ENCODE data around the gene NOL12.

The NOL12 gene

GRCh38 chr22:37741312-37741795, 55.2 kb downstream of the NOL12 start:
- DNase-seq (ENCODE audit: low read depth in 2 of 2, low spot score in 1 of 2), result no peak

GRCh38 chr22:37742376-37743171, 56.4 kb downstream of the NOL12 start:
- DNase-seq (ENCODE audit: low read depth in 2 of 2, low spot score in 1 of 2), result no peak

Measured in stimulated activated CD8-positive, alpha-beta memory T cell treated with anti-CD3 and anti-CD28 coated beads, Interleukin-4, amount 100 ng/mL, for 4 hours (primary cell).